ENCODE measurements around the gene ZNF483.

GRCh38 chr9:111484572-111484894 lies 40.4 kb upstream of the ZNF483 start:
- TF ChIP-seq CTCF (IDR thresholded peaks at IDR 0.05; ENCODE audit: low read length) (no peak), EZH2 (IDR thresholded peaks at IDR 0.05; ENCODE audit: borderline replicate concordance, low read length) (no peak)

All from OCI-LY1 (cell line).